K562 (cell line): ENCODE measurements around the gene PRPF39.

Experiments used
- CHD1 ChIP-seq: fragments of 200-600 bp; sonication (generic); IDR thresholded peaks from one replicate; pipeline ENCODE4 v1.6.1; 2012; ENCODE audit warnings: mild to moderate bottlenecking, moderate library complexity, low read length, inconsistent platforms
- EZH2 ChIP-seq: IDR thresholded peaks from 2 replicates; pipeline ENCODE4 v1.6.1; 2012; ENCODE audit warnings: low read depth, mild to moderate bottlenecking, inconsistent platforms, low read length, borderline replicate concordance
- IRF2 ChIP-seq: sonication (generic); formaldehyde crosslinking; IDR thresholded peaks from 2 replicates; pipeline ENCODE4 v1.8.1; 2022; ENCODE audit warnings: mild to moderate bottlenecking, missing genetic modification reagents
- RB1 ChIP-seq: fragments of 450-650 bp; IDR thresholded peaks from 2 replicates; pipeline ENCODE4 v1.6.1; 2017; ENCODE audit warnings: low read depth, mild to moderate bottlenecking
- SPI1 ChIP-seq: IDR thresholded peaks from 2 replicates; pipeline ENCODE4 v1.6.1; 2011; ENCODE audit warnings: low read depth, low read length, control low read depth, borderline replicate concordance
- TBP ChIP-seq: optimal IDR thresholded peaks from 2 replicates; pipeline ENCODE3; 2011; ENCODE audit warnings: low read depth, low read length, improper control_type of control experiment
- TF ChIP-seq, protein P1 (sequence below), 3 experiments: IDR thresholded peaks in 2 of 3; conservative IDR thresholded peaks in 1 of 3; 2 replicates each; pipeline ENCODE4 v1.5.1; 2011 to 2012; ENCODE audit warnings: low read length in 3 of 3, mild to moderate bottlenecking in 3 of 3, control low read depth in 2 of 3, improper control_type of control experiment in 1 of 3, inconsistent platforms in 1 of 3, low read depth in 1 of 3, mixed read lengths in 1 of 3, moderate library complexity in 1 of 3; ENCODE audit not compliant: insufficient read depth in 2 of 3

- TF ChIP-seq, protein P1, sequence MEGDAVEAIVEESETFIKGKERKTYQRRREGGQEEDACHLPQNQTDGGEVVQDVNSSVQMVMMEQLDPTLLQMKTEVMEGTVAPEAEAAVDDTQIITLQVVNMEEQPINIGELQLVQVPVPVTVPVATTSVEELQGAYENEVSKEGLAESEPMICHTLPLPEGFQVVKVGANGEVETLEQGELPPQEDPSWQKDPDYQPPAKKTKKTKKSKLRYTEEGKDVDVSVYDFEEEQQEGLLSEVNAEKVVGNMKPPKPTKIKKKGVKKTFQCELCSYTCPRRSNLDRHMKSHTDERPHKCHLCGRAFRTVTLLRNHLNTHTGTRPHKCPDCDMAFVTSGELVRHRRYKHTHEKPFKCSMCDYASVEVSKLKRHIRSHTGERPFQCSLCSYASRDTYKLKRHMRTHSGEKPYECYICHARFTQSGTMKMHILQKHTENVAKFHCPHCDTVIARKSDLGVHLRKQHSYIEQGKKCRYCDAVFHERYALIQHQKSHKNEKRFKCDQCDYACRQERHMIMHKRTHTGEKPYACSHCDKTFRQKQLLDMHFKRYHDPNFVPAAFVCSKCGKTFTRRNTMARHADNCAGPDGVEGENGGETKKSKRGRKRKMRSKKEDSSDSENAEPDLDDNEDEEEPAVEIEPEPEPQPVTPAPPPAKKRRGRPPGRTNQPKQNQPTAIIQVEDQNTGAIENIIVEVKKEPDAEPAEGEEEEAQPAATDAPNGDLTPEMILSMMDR (IDR thresholded peaks at IDR 0.05 in 2 of 3, conservative IDR thresholded peaks at IDR 0.05 in 1 of 3; ENCODE audit: insufficient read depth in 2 of 3, low read depth in 1 of 3, low read length in 3 of 3): no peak
- TF ChIP-seq CHD1 (no peak), RB1 (no peak), TBP (no peak), EZH2 (no peak), SPI1 (no peak), IRF2 (CRISPR knock-in tag) (no peak)
Observed at GRCh38 chr14:45041641-45042040, 42.3 kb upstream of the PRPF39 start.
